Measurements from ENCODE around the gene CTBP2. TPM values are rescaled to one million over a fixed set of nuclear protein-coding genes. Genes with fewer than 3 reads are reported as not detected.
"Not testable (repeated sequence)": the region's sequence is repeated elsewhere in the genome, so short reads cannot be mapped to it uniquely, and the experiment has no call there.

Gene CTBP2
- total RNA-seq, 1 donor from 2014 or later = 0.16 TPM

DNA sequence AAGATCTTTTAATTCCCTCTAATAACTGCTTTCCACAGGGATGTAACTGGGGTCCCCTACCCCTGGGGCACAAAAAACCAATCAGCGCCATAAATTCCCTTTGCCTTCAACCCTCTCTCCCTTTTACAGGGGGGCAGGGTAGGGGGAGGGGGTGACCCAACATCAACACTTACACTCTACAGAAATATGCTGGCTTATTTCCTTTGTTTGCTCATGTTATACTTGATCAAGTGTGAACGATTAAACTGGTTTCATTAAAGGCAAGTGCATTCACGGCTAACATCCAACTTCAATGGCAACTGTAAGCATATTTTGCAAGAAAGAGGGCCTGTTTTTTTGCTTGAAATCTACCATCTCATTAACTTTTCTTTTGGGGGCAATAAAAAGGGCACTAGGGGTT is 2.9 kb downstream of the CTBP2 start:
- H3K36me3 Mint-ChIP-seq (ENCODE audit: low read depth) = peaks cover 2% of the 10 kb centered on the region
- H3K4me3 Mint-ChIP-seq = no peak overlapping the region
- H3K9me3 Mint-ChIP-seq = no peaks in the 10 kb centered on the region
- DNase-seq = no peak
- intact Hi-C loops (cut with micrococcal nuclease) = no loop called here
- H3K27ac Mint-ChIP-seq = no peak overlapping the region
- H3K4me1 Mint-ChIP-seq = peaks cover 3% of the 10 kb centered on the region
- peaks cover 65% of the 10 kb centered on the region for H3K27me3 Mint-ChIP-seq

DNA sequence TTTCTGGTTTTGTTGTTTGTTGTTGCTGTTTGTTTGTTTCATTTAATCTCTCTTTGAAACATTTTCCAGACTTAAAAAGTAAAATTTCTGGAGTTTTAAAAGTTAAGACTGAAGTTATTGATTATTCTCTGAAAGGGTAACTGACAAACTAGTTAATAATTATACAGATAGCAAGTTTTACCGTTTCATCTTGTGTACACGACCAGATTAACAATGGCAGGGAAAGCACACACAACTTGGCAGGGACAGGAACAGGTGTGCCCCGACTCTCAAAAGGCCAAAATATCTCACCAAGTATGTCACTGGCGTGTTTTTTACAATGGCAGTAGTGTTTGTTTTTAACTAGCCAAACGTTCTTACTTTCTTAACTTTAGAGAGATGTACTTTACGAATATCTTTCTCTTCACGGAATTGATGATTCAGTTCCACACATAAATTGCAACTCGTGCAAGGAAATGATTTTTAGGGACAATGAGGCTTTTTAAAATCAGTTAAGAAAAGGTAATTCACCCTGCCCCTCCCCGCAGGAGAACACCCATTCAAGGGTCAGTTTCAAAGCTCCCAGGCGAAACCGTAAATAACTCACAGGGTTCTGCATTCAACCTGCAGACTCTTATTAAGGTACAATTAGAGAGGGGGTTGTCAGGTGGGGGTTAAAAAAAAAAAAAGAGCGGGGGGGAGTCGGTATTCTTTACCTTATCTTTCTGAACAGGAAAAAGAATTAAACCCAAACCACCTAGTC is 3.5 kb downstream of the CTBP2 start:
- no peak overlapping the region for H3K4me3 Mint-ChIP-seq
- no peaks in the 10 kb centered on the region for H3K9me3 Mint-ChIP-seq
- no peak overlapping the region for H3K27ac Mint-ChIP-seq
- intact Hi-C loops (cut with micrococcal nuclease) = no loop called here
- H3K27me3 Mint-ChIP-seq = peaks cover 63% of the 10 kb centered on the region
- peaks cover 3% of the 10 kb centered on the region for H3K4me1 Mint-ChIP-seq
- H3K36me3 Mint-ChIP-seq (ENCODE audit: low read depth) = peaks cover 2% of the 10 kb centered on the region
- no peak for DNase-seq

- no peaks in the 10 kb centered on the region for H3K9me3 Mint-ChIP-seq
- peaks cover 58% of the 10 kb centered on the region for H3K27me3 Mint-ChIP-seq
- no peak overlapping the region for H3K27ac Mint-ChIP-seq
Observed at GRCh38 chr10:125156196-125156595, 4.2 kb downstream of the CTBP2 start.

DNA sequence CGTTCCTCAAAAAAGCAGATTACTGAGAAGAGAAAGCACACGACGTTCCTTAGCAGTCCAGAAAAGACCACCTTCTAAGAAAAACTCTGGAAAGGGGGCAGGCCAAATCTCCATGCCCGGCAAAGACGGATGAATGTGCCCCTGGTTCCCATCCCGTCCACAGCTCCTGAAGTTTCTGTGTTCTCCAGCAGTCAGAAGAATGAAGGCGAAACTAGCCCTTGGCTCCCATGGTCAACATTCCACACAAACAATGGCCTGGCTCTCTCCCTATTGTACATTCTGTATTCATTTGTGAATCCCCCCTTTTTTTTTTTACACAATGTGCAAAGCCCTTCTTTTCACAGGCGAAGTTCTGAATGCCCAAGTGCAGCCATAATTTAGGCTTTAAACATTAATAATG is 5.3 kb downstream of the CTBP2 start:
- no peaks in the 10 kb centered on the region for H3K9me3 Mint-ChIP-seq
- intact Hi-C loops (cut with micrococcal nuclease) = no loop called here
- H3K4me3 Mint-ChIP-seq = no peak overlapping the region
- H3K4me1 Mint-ChIP-seq = peaks cover 3% of the 10 kb centered on the region
- DNase-seq = no peak
- H3K27ac Mint-ChIP-seq = no peak overlapping the region
- peaks cover 2% of the 10 kb centered on the region for H3K36me3 Mint-ChIP-seq (ENCODE audit: low read depth)
- peaks cover 62% of the 10 kb centered on the region for H3K27me3 Mint-ChIP-seq

More at GRCh38 chr10:125156196-125156595, 4.2 kb downstream of the CTBP2 start:
- Mint-ChIP-seq H3K36me3 (ENCODE audit: low read depth) (peaks cover 2% of the 10 kb centered on the region), H3K4me1 (peaks cover 3% of the 10 kb centered on the region), H3K4me3 (no peak overlapping the region)
- no peak for DNase-seq
- intact Hi-C loops (cut with micrococcal nuclease) = no loop called here

- H3K27ac Mint-ChIP-seq = no peak overlapping the region
- peaks cover 3% of the 10 kb centered on the region for H3K4me1 Mint-ChIP-seq
- no peak for DNase-seq
- peaks cover 64% of the 10 kb centered on the region for H3K27me3 Mint-ChIP-seq
- intact Hi-C loops (cut with micrococcal nuclease) = no loop called here
- H3K36me3 Mint-ChIP-seq (ENCODE audit: low read depth) = peaks cover 2% of the 10 kb centered on the region
- no peaks in the 10 kb centered on the region for H3K9me3 Mint-ChIP-seq
- no peak overlapping the region for H3K4me3 Mint-ChIP-seq
Observed at GRCh38 chr10:125154529-125154928, 5.8 kb downstream of the CTBP2 start.

GRCh38 chr10:125153703-125154490 is 6.5 kb downstream of the CTBP2 start:
- H3K27me3 Mint-ChIP-seq = peaks cover 64% of the 10 kb centered on the region
- no peak for DNase-seq
- H3K27ac Mint-ChIP-seq = no peak overlapping the region
- peaks cover 3% of the 10 kb centered on the region for H3K4me1 Mint-ChIP-seq
- no peaks in the 10 kb centered on the region for H3K9me3 Mint-ChIP-seq
- H3K36me3 Mint-ChIP-seq (ENCODE audit: low read depth) = peaks cover 2% of the 10 kb centered on the region
- H3K4me3 Mint-ChIP-seq = no peak overlapping the region
- intact Hi-C loops (cut with micrococcal nuclease) = no loop called here

- Mint-ChIP-seq H3K27me3 (peaks cover 63% of the 10 kb centered on the region), H3K4me3 (no peak overlapping the region), H3K27ac (no peak overlapping the region), H3K4me1 (no peaks in the 10 kb centered on the region), H3K36me3 (ENCODE audit: low read depth) (no peaks in the 10 kb centered on the region), H3K9me3 (no peaks in the 10 kb centered on the region)
- intact Hi-C loops (cut with micrococcal nuclease) = no loop called here
- DNase-seq = no peak
Observed at GRCh38 chr10:125152450-125153368, 7.7 kb downstream of the CTBP2 start.

- H3K9me3 Mint-ChIP-seq = no peaks in the 10 kb centered on the region
- H3K27me3 Mint-ChIP-seq = peaks cover 54% of the 10 kb centered on the region
- no peak overlapping the region for H3K4me3 Mint-ChIP-seq
- DNase-seq = no peak
- no peaks in the 10 kb centered on the region for H3K4me1 Mint-ChIP-seq
- intact Hi-C loops (cut with micrococcal nuclease) = no loop called here
- H3K36me3 Mint-ChIP-seq (ENCODE audit: low read depth) = no peaks in the 10 kb centered on the region
- no peak overlapping the region for H3K27ac Mint-ChIP-seq
Observed at GRCh38 chr10:125151553-125152449, 8.6 kb downstream of the CTBP2 start.

GRCh38 chr10:125151170-125151552 is 9.2 kb downstream of the CTBP2 start:
- H3K27ac Mint-ChIP-seq = no peak overlapping the region
- H3K9me3 Mint-ChIP-seq = no peaks in the 10 kb centered on the region
- no peaks in the 10 kb centered on the region for H3K4me1 Mint-ChIP-seq
- H3K27me3 Mint-ChIP-seq = peaks cover 52% of the 10 kb centered on the region
- no peaks in the 10 kb centered on the region for H3K36me3 Mint-ChIP-seq (ENCODE audit: low read depth)
- DNase-seq = no peak
- intact Hi-C loops (cut with micrococcal nuclease) = no loop called here
- H3K4me3 Mint-ChIP-seq = no peak overlapping the region

GRCh38 chr10:125150376-125151083 is 9.8 kb downstream of the CTBP2 start:
- H3K27ac Mint-ChIP-seq; H3K4me3 Mint-ChIP-seq; intact Hi-C loops (cut with micrococcal nuclease); H3K9me3 Mint-ChIP-seq; H3K4me1 Mint-ChIP-seq; H3K36me3 Mint-ChIP-seq (ENCODE audit: low read depth); DNase-seq: not testable (repeated sequence)
- H3K27me3 Mint-ChIP-seq = peaks cover 46% of the 10 kb centered on the region

- no peak overlapping the region for H3K4me3 Mint-ChIP-seq
- DNase-seq = no peak
- H3K27me3 Mint-ChIP-seq = peaks cover 40% of the 10 kb centered on the region
- H3K27ac Mint-ChIP-seq = no peak overlapping the region
- H3K36me3 Mint-ChIP-seq (ENCODE audit: low read depth) = no peaks in the 10 kb centered on the region
- intact Hi-C loops (cut with micrococcal nuclease) = no loop called here
- H3K4me1 Mint-ChIP-seq = no peaks in the 10 kb centered on the region
- H3K9me3 Mint-ChIP-seq = no peaks in the 10 kb centered on the region
Observed at GRCh38 chr10:125149680-125150047, 10.7 kb downstream of the CTBP2 start.

DNA sequence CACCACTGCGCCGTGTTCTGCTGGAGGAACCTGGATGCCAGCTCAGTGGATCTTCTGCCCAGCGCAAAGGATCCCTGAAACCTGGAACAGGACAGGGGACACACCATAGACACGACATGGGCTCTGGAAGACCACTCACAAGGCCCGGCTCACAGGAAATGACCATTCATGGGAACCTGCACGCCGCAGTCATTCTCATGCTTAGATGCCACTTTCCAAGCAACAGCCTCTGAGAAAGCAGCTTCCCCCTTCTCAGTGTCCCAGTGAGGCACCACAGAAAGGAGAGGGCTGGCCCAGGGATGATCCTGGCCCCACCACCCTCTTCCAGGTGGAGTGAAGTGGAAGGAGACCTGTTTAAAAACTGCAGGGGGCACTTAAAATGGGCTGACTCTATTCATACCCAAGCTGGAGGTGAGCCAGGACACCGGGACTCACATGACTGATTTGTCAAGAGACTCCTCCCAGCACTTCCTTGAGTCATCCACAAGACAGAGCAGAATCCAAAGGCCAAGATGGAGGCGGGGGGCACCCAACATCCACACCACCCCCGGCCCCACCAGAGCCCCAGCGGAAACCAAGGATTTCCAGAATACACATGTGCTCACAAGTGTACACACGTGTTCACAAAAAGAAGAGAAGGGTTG is 11.2 kb downstream of the CTBP2 start:
- no peak overlapping the region for H3K4me3 Mint-ChIP-seq
- H3K4me1 Mint-ChIP-seq = no peaks in the 10 kb centered on the region
- no peak overlapping the region for H3K27ac Mint-ChIP-seq
- no peaks in the 10 kb centered on the region for H3K36me3 Mint-ChIP-seq (ENCODE audit: low read depth)
- no peak for DNase-seq
- peaks cover 37% of the 10 kb centered on the region for H3K27me3 Mint-ChIP-seq
- intact Hi-C loops (cut with micrococcal nuclease) = no loop called here
- H3K9me3 Mint-ChIP-seq = no peaks in the 10 kb centered on the region

Measured in activated CD4-positive, alpha-beta T cell treated with anti-CD3 and anti-CD28 coated beads, Interleukin-2, amount 10 ng/mL, durations not matched to agents 24 days and 14 days (primary cell).